ENCODE measurements around the gene GOLPH3.
"Not testable (repeated sequence)": the region's sequence is repeated elsewhere in the genome, so short reads cannot be mapped to it uniquely, and the experiment has no call there.

GRCh38 chr5:32214344-32214743 is 40.2 kb upstream of the GOLPH3 start:
- TF ChIP-seq CTCF (conservative IDR thresholded peaks at IDR 0.05; ENCODE audit: low read depth in 2 of 2); CREB1 (CRISPR knock-in tag; IDR thresholded peaks at IDR 0.05; ENCODE audit: low read depth); POLR2AphosphoS5 (IDR thresholded peaks at IDR 0.05; ENCODE audit: low read depth): not testable (repeated sequence)
- TF ChIP-seq, protein P1, sequence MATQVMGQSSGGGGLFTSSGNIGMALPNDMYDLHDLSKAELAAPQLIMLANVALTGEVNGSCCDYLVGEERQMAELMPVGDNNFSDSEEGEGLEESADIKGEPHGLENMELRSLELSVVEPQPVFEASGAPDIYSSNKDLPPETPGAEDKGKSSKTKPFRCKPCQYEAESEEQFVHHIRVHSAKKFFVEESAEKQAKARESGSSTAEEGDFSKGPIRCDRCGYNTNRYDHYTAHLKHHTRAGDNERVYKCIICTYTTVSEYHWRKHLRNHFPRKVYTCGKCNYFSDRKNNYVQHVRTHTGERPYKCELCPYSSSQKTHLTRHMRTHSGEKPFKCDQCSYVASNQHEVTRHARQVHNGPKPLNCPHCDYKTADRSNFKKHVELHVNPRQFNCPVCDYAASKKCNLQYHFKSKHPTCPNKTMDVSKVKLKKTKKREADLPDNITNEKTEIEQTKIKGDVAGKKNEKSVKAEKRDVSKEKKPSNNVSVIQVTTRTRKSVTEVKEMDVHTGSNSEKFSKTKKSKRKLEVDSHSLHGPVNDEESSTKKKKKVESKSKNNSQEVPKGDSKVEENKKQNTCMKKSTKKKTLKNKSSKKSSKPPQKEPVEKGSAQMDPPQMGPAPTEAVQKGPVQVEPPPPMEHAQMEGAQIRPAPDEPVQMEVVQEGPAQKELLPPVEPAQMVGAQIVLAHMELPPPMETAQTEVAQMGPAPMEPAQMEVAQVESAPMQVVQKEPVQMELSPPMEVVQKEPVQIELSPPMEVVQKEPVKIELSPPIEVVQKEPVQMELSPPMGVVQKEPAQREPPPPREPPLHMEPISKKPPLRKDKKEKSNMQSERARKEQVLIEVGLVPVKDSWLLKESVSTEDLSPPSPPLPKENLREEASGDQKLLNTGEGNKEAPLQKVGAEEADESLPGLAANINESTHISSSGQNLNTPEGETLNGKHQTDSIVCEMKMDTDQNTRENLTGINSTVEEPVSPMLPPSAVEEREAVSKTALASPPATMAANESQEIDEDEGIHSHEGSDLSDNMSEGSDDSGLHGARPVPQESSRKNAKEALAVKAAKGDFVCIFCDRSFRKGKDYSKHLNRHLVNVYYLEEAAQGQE (IDR thresholded peaks at IDR 0.05; ENCODE audit: unreplicated experiment): not testable (repeated sequence)

All from GM23338 (cell line).